Activated CD4-positive, alpha-beta T cell treated with anti-CD3 and anti-CD28 coated beads for 48 hours (primary cell): ENCODE results near the gene LCMT1.
"Not testable (repeated sequence)": the region's sequence is repeated elsewhere in the genome, so short reads cannot be mapped to it uniquely, and the experiment has no call there.

Source experiments
- DNase-seq: peaks from one replicate; pipeline ENCODE4 v3.0.0-alpha.2; 2020

LCMT1 gene

DNA sequence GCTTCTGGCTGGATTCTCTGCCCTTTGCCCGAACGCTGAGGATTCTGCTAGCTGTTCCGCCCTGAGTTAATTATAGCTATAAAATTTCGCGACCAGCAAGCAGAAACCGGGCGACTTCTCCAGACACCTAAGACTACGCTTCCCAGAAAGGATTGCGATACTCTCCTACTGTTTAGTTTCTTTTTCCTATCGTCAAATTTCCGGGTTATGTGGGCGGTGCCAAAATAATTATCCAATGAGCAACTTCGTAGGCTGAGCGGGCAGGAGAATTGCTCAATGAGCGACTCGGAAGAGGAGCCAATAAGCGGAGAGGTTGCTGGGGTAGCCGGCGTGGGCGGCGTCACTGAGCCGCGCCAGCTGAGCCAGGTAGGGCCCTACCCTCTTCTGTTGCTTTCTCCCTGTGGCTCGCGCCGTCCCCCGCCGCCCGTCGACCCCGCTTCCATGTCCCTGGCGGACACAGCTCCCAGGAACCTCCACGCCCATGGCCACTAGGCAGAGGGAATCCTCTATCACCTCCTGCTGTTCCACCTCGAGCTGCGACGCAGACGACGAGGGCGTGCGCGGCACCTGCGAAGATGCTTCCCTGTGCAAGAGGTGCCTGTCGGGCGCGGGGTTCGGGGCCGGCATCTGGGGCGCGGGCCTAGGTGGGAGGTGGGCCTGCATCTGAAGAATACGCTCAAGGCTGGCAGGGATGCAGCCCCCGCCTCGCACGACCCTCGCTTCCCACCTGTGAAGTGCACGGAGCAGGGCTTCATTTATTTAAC is at the start of gene LCMT1:
TSS of gene LCMT1 (plus strand) at position 340 of the 764 bp plus-strand sequence. CDS start at position 482, 142 bp downstream.
- peak; percentile 94 for DNase-seq

DNA sequence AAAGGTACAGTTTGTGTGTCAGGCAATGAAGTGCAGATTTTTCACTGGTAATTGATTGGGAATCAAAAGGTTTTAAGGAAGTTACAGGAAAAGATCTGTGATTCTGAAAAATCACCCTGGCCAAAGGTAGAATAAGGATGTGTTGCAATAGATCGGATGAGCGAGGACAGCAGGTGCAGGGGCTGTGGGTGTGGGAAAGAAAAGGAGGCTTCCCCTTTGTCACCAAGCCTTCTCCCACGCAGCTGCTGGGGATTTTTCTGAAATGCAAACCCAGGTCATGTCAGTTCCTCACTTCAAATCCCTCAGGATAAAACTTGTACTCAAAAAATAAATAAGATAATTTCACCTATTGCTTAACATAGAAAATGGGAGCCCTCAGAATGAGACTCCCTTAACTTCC is 48.4 kb upstream of the LCMT1 start:
- peak; percentile 37 for DNase-seq

GRCh38 chr16:25063865-25064264 is 47.7 kb upstream of the LCMT1 start:
- no peak for DNase-seq

GRCh38 chr16:25064281-25064680 is 47.3 kb upstream of the LCMT1 start:
- not testable (repeated sequence) for DNase-seq

DNA sequence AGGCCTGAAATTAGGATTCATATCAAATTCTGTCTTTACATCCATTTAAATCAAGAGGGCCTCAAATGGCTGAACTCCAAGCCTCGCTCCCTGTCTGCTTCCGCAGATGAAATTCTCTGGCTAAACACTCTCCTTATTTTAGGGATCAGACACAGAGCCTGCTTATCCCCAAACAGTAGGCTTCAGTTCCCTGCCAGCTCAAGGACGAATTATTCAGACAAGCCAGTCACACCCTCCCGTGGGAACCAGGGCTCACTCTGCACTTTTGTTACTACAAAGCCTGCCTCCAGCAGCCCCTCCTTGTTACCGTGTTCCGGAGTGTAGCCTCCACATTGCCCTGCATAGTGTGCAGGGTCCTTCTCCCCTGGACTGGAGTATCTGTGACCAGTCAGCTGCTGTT is 46.6 kb upstream of the LCMT1 start:
- no peak for DNase-seq

- DNase-seq = no peak
Measured at GRCh38 chr16:25065899-25066298, 45.6 kb upstream of the LCMT1 start.

DNA sequence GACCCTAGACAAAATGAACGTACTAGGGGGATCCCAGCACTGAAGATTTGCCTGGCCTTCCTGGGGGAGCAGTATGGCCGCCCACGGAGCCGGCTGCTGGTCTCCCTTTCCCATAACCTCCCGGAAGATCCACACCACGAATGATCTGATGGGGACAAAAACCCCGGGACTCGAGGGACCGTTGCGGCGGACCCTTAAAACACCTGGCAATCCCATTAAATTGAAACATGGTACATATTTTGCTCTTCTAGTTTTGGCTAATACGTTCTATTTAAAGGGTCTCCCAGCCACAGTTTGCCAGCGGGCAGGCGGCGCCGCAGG is 45.2 kb upstream of the LCMT1 start:
- DNase-seq = no peak

- peak; percentile 88 for DNase-seq
Measured at GRCh38 chr16:25066747-25067631, 44.6 kb upstream of the LCMT1 start.

DNA sequence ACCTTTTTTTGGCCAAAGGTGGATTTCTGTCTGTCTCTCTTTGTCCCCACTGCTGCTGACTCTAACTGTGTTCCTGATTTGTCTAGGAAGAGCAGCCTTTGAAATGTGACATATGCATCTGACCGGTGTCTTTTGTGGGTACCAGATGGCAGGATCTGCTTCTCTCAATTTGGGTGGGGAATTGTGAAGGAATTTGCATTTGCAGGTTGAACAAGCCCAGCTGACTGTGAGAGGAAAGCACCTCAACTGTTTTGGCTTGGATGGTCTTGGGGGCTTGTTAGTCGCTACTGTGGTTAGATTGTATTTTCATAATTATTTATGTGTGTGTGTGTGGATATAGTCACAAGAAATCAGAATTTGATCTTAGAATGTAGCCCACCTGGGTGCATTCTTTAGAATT is 37.7 kb upstream of the LCMT1 start:
- no peak for DNase-seq

GRCh38 chr16:25078386-25078978 is 33.1 kb upstream of the LCMT1 start:
- no peak for DNase-seq

DNA sequence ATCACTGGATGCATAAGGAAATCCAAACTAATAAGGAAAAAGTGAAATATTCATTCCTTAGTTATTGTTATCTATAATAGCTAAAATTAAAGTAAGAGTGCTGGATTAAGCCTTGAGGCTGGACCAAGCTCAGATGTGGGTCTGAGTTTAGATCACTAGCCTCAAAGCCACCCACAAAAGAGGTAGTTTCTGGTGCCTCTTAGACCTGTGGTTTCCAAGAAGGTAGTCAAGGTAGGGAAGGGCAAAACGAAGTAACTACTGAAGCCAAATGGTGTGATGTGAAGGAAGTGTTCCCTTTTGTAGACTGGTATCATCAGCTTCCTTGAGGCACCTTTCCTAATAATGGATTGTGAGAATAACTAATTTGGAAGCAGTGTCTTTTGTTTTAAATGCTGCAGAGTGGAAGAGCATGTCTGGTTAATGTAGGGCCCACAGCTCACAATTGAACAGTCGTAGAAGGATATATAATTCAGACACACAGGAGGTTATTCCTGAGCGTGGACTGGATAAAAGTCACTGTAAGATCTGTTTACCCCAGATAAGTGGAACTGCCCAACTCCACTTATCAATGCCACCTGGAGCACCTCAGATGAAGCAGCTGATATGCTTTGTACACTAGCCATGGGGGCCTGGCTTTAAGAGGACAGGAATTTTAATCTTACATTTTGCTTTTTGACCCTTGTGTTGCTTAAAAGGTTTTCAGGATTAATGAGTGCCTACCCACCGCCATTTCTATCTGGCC is 31.7 kb upstream of the LCMT1 start:
- no peak for DNase-seq

DNA sequence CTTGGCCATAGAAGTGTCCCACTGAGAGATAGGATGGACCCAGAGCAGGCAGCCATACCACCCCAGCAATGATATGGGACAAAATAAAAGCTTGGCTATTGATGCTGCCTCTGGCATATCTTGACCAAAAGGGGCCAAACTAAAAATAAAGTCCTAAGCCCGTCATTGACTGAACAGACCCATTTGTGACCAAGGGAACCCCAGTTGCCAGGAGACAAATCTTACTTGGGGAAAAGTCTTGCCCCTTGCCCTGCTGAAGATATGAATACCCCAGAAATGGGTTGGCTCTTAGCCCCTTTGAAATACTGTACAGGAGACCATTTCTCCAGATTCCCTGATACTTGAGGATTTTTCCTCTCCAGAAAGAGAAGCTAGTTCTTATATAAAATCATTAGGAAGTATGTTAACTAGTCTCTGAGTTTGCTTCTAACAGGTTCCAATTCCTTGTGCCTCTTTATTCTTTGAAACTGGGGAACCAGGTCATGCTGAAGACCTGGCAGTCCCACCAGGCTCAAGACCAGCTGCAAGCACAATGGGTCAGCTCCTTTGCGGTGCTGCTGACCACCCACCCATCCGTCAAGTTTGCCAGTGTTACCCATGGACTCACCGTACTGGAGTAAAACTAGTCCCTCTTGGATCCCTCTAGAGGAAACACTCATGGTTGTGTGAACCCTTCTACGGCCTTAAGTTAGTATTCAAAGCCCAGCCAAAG is 31.0 kb upstream of the LCMT1 start:
- no peak for DNase-seq

- no peak for DNase-seq
Measured at GRCh38 chr16:25081702-25082101, 29.8 kb upstream of the LCMT1 start.

DNA sequence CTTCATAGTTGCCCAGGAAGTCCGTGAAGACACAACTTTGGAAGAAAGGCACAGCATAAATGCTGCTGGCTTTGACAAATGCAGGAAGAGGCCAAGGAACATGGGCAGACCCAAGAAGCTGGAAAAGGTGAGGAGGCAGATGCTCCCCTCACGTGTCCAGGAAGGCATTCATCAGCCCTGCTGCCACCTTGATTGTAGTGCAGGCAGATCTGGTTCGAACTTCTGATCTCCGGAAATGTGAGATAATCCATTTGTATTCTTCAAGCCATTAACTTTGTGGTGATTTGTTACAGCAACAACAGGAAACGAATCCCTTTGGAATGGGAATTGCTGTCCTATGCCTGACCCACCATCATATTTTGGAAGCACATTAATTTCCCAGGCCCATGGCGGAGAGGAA is 28.5 kb upstream of the LCMT1 start:
- no peak for DNase-seq

DNA sequence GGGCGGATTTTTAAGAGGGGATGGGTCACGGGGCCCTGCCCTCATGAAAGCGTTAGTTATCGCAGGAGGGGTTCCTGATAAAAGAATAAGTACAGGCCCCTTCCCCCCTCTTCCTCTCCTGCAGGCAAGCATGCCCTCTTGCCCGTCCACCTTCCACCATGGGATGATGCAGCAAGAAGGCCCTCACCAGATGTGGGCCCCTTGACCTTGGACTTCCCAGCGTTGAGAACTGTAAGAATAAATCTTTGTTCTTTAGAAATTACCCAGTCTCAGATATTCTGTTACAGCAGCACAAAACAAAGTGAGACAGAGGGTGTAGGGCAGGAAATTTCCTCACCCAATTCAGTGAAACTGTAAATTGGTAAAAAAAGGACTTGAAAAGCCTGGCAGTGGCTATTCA is 27.8 kb upstream of the LCMT1 start:
- no peak for DNase-seq

DNA sequence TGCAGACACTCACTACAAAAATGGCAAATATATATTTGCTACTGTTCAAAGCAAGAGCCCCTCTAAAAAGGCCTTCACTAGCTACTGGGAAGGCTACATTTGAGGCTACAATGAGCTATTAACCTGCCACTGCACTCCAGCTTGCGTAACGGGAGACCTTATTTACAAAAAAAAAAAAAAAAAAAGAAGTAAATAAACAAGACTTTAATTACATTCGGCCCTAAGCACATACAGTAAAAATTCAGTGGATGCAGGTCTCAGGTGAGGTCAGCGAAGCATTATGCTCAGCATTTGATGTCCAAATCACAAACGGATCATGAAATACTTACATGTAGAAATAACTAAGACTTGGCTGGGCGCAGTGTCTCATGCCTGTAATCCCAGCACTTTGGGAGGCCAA is 26.7 kb upstream of the LCMT1 start:
- no peak for DNase-seq

DNA sequence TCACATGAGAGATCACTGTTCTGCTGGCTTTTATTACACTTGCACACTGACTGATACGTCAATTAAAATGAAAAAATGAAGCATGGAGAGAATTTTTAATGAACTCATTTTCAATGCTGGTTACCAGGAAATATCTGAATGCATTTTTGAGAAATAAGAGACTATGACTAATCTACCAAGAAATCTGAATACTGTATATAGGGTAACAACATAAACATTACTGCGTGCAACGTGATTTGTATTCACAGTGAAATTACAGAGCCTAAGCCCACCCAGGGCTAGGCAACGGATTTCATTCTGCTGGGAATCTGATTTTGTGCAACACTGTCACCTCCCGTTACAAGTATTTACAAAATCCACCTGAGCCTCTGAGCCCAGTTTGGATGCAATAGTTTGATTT is 23.8 kb upstream of the LCMT1 start:
- DNase-seq = no peak

- no peak for DNase-seq
Measured at GRCh38 chr16:25089351-25089750, 22.2 kb upstream of the LCMT1 start.

DNA sequence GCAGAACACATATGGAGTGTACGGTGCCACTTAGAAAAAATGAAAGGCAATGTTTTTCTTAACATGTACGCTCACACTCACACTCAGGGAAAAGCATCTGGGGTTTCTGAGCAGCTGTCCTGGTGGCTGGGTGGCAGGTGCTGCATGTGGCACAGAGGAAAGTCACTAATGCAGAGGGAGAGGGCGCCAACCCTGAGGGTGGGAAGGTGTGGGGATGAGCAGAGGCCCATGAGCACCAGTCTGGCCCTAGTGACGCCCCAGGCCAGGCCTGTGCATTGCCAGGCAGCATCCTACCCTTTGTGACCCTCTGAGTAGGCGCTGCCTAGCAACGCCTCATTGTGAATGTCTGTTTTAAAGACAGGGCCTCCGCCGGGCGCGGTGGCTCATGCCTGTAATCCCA is 19.1 kb upstream of the LCMT1 start:
- no peak for DNase-seq

- peak; percentile 34 for DNase-seq
Measured at GRCh38 chr16:25093208-25094061, 18.1 kb upstream of the LCMT1 start.

- no peak for DNase-seq
Measured at GRCh38 chr16:25094596-25094995, 16.9 kb upstream of the LCMT1 start.

- no peak for DNase-seq
Measured at GRCh38 chr16:25095636-25096035, 15.9 kb upstream of the LCMT1 start.
